ENCODE measurements around the gene RAP1GAP.

The RAP1GAP gene

GRCh38 chr1:21669258-21670058 lies at the start of gene RAP1GAP:
Gene RAP1GAP, minus strand, starts transcription at chr1:21669357. Its CDS starts 49,325 bp downstream, at chr1:21620032.
- no peak for DNase-seq

- no peak for DNase-seq
These were observed 47.0 kb upstream of the RAP1GAP start for GRCh38 chr1:21716169-21716568.

- DNase-seq: no peak
These were observed 38.7 kb upstream of the RAP1GAP start for GRCh38 chr1:21707891-21708290.

- DNase-seq: no peak
These were observed 38.1 kb upstream of the RAP1GAP start for GRCh38 chr1:21707086-21707840.

GRCh38 chr1:21706151-21706835 lies 37.1 kb upstream of the RAP1GAP start:
- DNase-seq: no peak

- no peak for DNase-seq
These were observed 36.3 kb upstream of the RAP1GAP start for GRCh38 chr1:21705303-21705980.

GRCh38 chr1:21704145-21704544 lies 35.0 kb upstream of the RAP1GAP start:
- DNase-seq: no peak

- no peak for DNase-seq
These were observed 34.3 kb upstream of the RAP1GAP start for GRCh38 chr1:21703318-21703963.

- no peak for DNase-seq
These were observed 33.6 kb upstream of the RAP1GAP start for GRCh38 chr1:21702780-21703179.

- DNase-seq: no peak
These were observed 32.2 kb upstream of the RAP1GAP start for GRCh38 chr1:21701401-21701800.

- DNase-seq: no peak
These were observed 30.9 kb upstream of the RAP1GAP start for GRCh38 chr1:21700094-21700493.

GRCh38 chr1:21696931-21697330 lies 27.8 kb upstream of the RAP1GAP start:
- DNase-seq: no peak

GRCh38 chr1:21693732-21694131 lies 24.6 kb upstream of the RAP1GAP start:
- no peak for DNase-seq

GRCh38 chr1:21691739-21692138 lies 22.6 kb upstream of the RAP1GAP start:
- no peak for DNase-seq

GRCh38 chr1:21689661-21690372 lies 20.7 kb upstream of the RAP1GAP start:
- DNase-seq: no peak

- no peak for DNase-seq
These were observed 17.9 kb upstream of the RAP1GAP start for GRCh38 chr1:21687081-21687529.

GRCh38 chr1:21685946-21686678 lies 17.0 kb upstream of the RAP1GAP start:
- no peak for DNase-seq

- DNase-seq: no peak
These were observed 12.3 kb upstream of the RAP1GAP start for GRCh38 chr1:21681426-21681825.

- DNase-seq: no peak
These were observed 11.8 kb upstream of the RAP1GAP start for GRCh38 chr1:21680918-21681317.

GRCh38 chr1:21680381-21680780 lies 11.2 kb upstream of the RAP1GAP start:
- no peak for DNase-seq

GRCh38 chr1:21677168-21677567 lies 8.0 kb upstream of the RAP1GAP start:
- no peak for DNase-seq
